Mucosa of stomach (tissue), 1 donor: Measurements from ENCODE around the gene ASCC3.
"Not testable (repeated sequence)": the region's sequence is repeated elsewhere in the genome, so short reads cannot be mapped to it uniquely, and the experiment has no call there.

Source experiments
- H3K27me3 ChIP-seq: one replicate; pipeline ENCODE4 v1.7.0; 2013; ENCODE audit warnings: mild to moderate bottlenecking, low read length; ENCODE audit not compliant: control insufficient read depth, insufficient read depth
- H3K36me3 ChIP-seq: one replicate; pipeline ENCODE4 v1.7.0; 2013; ENCODE audit warnings: low read length; ENCODE audit not compliant: control insufficient read depth, insufficient read depth
- H3K4me1 ChIP-seq: one replicate; pipeline ENCODE4 v1.7.0; 2013; ENCODE audit warnings: mild to moderate bottlenecking, low read length; ENCODE audit not compliant: control insufficient read depth, insufficient read depth
- H3K4me3 ChIP-seq: one replicate; pipeline ENCODE4 v1.7.0; 2013; ENCODE audit warnings: low read length
- H3K9ac ChIP-seq: one replicate; pipeline ENCODE4 v1.7.0; 2013; ENCODE audit warnings: mild to moderate bottlenecking, low read length, moderate library complexity
- H3K9me3 ChIP-seq: one replicate; pipeline ENCODE4 v1.7.0; 2013; ENCODE audit warnings: mild to moderate bottlenecking, low read length, moderate library complexity; ENCODE audit not compliant: control insufficient read depth
- donor health status: Pancreatic carcinoma.

ASCC3 gene

GRCh38 chr6:100664274-100665040 lies 216.7 kb downstream of the ASCC3 start:
- no peak overlapping the region for H3K4me3 ChIP-seq
- no peaks in the 10 kb centered on the region for H3K27me3 ChIP-seq
- no peaks in the 10 kb centered on the region for H3K4me1 ChIP-seq
- H3K9me3 ChIP-seq: no peaks in the 10 kb centered on the region
- no peaks in the 10 kb centered on the region for H3K36me3 ChIP-seq
- H3K9ac ChIP-seq: no peak overlapping the region

GRCh38 chr6:100663219-100663863 lies 217.8 kb downstream of the ASCC3 start:
- Histone ChIP-seq H3K9ac (no peak overlapping the region), H3K4me3 (no peak overlapping the region), H3K36me3 (no peaks in the 10 kb centered on the region)

GRCh38 chr6:100662264-100662663 lies 218.9 kb downstream of the ASCC3 start:
- Histone ChIP-seq H3K4me3 (no peak overlapping the region), H3K9ac (no peak overlapping the region), H3K4me1 (no peaks in the 10 kb centered on the region), H3K9me3 (no peaks in the 10 kb centered on the region), H3K27me3 (no peaks in the 10 kb centered on the region), H3K36me3 (no peaks in the 10 kb centered on the region)

More at GRCh38 chr6:100663219-100663863, 217.8 kb downstream of the ASCC3 start:
- Histone ChIP-seq H3K4me1 (no peaks in the 10 kb centered on the region), H3K9me3 (no peaks in the 10 kb centered on the region), H3K27me3 (no peaks in the 10 kb centered on the region)

GRCh38 chr6:100658486-100658885 lies 222.6 kb downstream of the ASCC3 start:
- Histone ChIP-seq H3K4me3 (no peak overlapping the region), H3K4me1 (no peaks in the 10 kb centered on the region), H3K27me3 (no peaks in the 10 kb centered on the region), H3K9me3 (no peaks in the 10 kb centered on the region), H3K36me3 (no peaks in the 10 kb centered on the region), H3K9ac (no peak overlapping the region)

- Histone ChIP-seq H3K36me3 (no peaks in the 10 kb centered on the region), H3K4me1 (no peaks in the 10 kb centered on the region), H3K4me3 (no peak overlapping the region), H3K27me3 (no peaks in the 10 kb centered on the region), H3K9ac (no peak overlapping the region), H3K9me3 (no peaks in the 10 kb centered on the region)
Measured at GRCh38 chr6:100657678-100658330, 223.3 kb downstream of the ASCC3 start.

- H3K27me3 ChIP-seq, H3K4me1 ChIP-seq, H3K9ac ChIP-seq, H3K36me3 ChIP-seq, H3K9me3 ChIP-seq, H3K4me3 ChIP-seq: not testable (repeated sequence)
Measured at GRCh38 chr6:100641147-100641546, 240.0 kb downstream of the ASCC3 start.

- H3K27me3 ChIP-seq: no peaks in the 10 kb centered on the region
- no peak overlapping the region for H3K9ac ChIP-seq
- H3K4me1 ChIP-seq: no peaks in the 10 kb centered on the region
- H3K36me3 ChIP-seq: no peaks in the 10 kb centered on the region
- no peak overlapping the region for H3K4me3 ChIP-seq
- no peaks in the 10 kb centered on the region for H3K9me3 ChIP-seq
Measured at GRCh38 chr6:100633096-100633777, 247.9 kb downstream of the ASCC3 start.

- H3K4me3 ChIP-seq: no peak overlapping the region
Measured at GRCh38 chr6:100630536-100630935, 250.6 kb downstream of the ASCC3 start.

GRCh38 chr6:100627911-100628758 lies 253.0 kb downstream of the ASCC3 start:
- Histone ChIP-seq H3K36me3 (no peaks in the 10 kb centered on the region), H3K27me3 (no peaks in the 10 kb centered on the region), H3K4me1 (no peaks in the 10 kb centered on the region), H3K9ac (no peak overlapping the region), H3K9me3 (no peaks in the 10 kb centered on the region), H3K4me3 (no peak overlapping the region)

More at GRCh38 chr6:100630536-100630935, 250.6 kb downstream of the ASCC3 start:
- no peaks in the 10 kb centered on the region for H3K4me1 ChIP-seq
- H3K9me3 ChIP-seq: no peaks in the 10 kb centered on the region
- no peaks in the 10 kb centered on the region for H3K27me3 ChIP-seq
- H3K36me3 ChIP-seq: no peaks in the 10 kb centered on the region
- H3K9ac ChIP-seq: no peak overlapping the region

- Histone ChIP-seq H3K4me1 (no peaks in the 10 kb centered on the region), H3K9ac (no peak overlapping the region), H3K27me3 (no peaks in the 10 kb centered on the region), H3K36me3 (no peaks in the 10 kb centered on the region), H3K9me3 (no peaks in the 10 kb centered on the region), H3K4me3 (no peak overlapping the region)
Measured at GRCh38 chr6:100626721-100627120, 254.4 kb downstream of the ASCC3 start.

GRCh38 chr6:100622907-100623692 lies 258.0 kb downstream of the ASCC3 start:
- no peaks in the 10 kb centered on the region for H3K36me3 ChIP-seq
- H3K4me1 ChIP-seq: no peaks in the 10 kb centered on the region
- no peaks in the 10 kb centered on the region for H3K27me3 ChIP-seq
- no peak overlapping the region for H3K4me3 ChIP-seq
- H3K9ac ChIP-seq: no peak overlapping the region
- no peaks in the 10 kb centered on the region for H3K9me3 ChIP-seq
